GM12878 (cell line): ENCODE measurements around the gene CNTN4. TPM values are rescaled to one million over a fixed set of nuclear protein-coding genes. Genes with fewer than 3 reads are reported as not detected.

ENCODE experiments used
- CREB1 ChIP-seq: IDR thresholded peaks from 2 replicates; pipeline ENCODE4 v1.6.1; 2012; ENCODE audit warnings: low read depth, mild to moderate bottlenecking, inconsistent platforms
- FOXK2 ChIP-seq: fragments of 450-650 bp; IDR thresholded peaks from 2 replicates; pipeline ENCODE4 v1.6.1; 2017; ENCODE audit warnings: mild to moderate bottlenecking, moderate library complexity
- HDAC6 ChIP-seq: fragments of 200-600 bp; sonication (generic); IDR thresholded peaks from one replicate; pipeline ENCODE4 v1.8.0; 2017; ENCODE audit warnings: antibody characterized with exemption; ENCODE audit not compliant: unreplicated experiment
- HSF1 ChIP-seq: fragments of 150-350 bp; IDR thresholded peaks from 2 replicates; pipeline ENCODE4 v1.6.1; 2014; ENCODE audit warnings: mild to moderate bottlenecking, low read depth, low read length
- IKZF1 ChIP-seq: fragments of 450-650 bp; conservative IDR thresholded peaks from 2 replicates; pipeline ENCODE4 v1.6.1; 2017; ENCODE audit warnings: antibody characterized with exemption, mild to moderate bottlenecking
- IKZF2 ChIP-seq, 2 experiments: fragments of 450-650 bp; IDR thresholded peaks; 2 replicates each; pipeline ENCODE4 v1.6.1; 2017; ENCODE audit warnings: mild to moderate bottlenecking in 2 of 2, moderate library complexity in 2 of 2
- NFIC ChIP-seq: IDR thresholded peaks from 2 replicates; pipeline ENCODE4 v1.6.1; 2012; ENCODE audit warnings: low read depth, mild to moderate bottlenecking, inconsistent platforms, low read length, moderate library complexity
- NFYA ChIP-seq: IDR thresholded peaks from 2 replicates; pipeline ENCODE4 v1.6.1; 2011; ENCODE audit warnings: low read depth, mild to moderate bottlenecking, low read length, improper control_type of control experiment, borderline replicate concordance
- RCOR1 ChIP-seq: conservative IDR thresholded peaks from 2 replicates; pipeline ENCODE4 v1.6.1; 2012; ENCODE audit warnings: low read depth, low read length, improper control_type of control experiment
- RELB ChIP-seq: fragments of 450-650 bp; IDR thresholded peaks from 2 replicates; pipeline ENCODE4 v1.6.1; 2017; ENCODE audit warnings: low read depth, mild to moderate bottlenecking, moderate library complexity
- RUNX3 ChIP-seq: IDR thresholded peaks from 2 replicates; pipeline ENCODE4 v1.6.1; 2012; ENCODE audit warnings: low read length, inconsistent platforms
- SRF ChIP-seq, 2 experiments: IDR thresholded peaks; 2 replicates each; pipeline ENCODE4 v1.6.1; 2011; ENCODE audit warnings: low read depth in 2 of 2, low read length in 2 of 2, mild to moderate bottlenecking in 1 of 2, moderate library complexity in 1 of 2
- TAF1 ChIP-seq: IDR thresholded peaks from 2 replicates; pipeline ENCODE4 v1.6.1; 2011; ENCODE audit warnings: mild to moderate bottlenecking, low read depth, low read length, borderline replicate concordance
- YBX1 ChIP-seq: fragments of 450-650 bp; IDR thresholded peaks from 2 replicates; pipeline ENCODE4 v1.6.1; 2016; ENCODE audit warnings: antibody characterized with exemption
- ZNF274 ChIP-seq: IDR thresholded peaks from one replicate; pipeline ENCODE4 v1.8.0; 2011; ENCODE audit not compliant: insufficient read length, insufficient read depth
- ZNF687 ChIP-seq: fragments of 450-650 bp; IDR thresholded peaks from 2 replicates; pipeline ENCODE4 v1.6.1; 2017; ENCODE audit warnings: mild to moderate bottlenecking, moderate library complexity
- polyA plus RNA-seq, 11 experiments: library from polyadenylated mRNA; depleted of rRNA in 4 of 11; unstranded in 6 of 11; stranded (reverse) in 5 of 11; fragments of >200 nt; fragmentation: Nextera tagmentation in 4 of 11; fragmentation: Illumina TruSeq in 1 of 11; extraction: Ambion mirVana in 4 of 11; extraction: Trizol in 1 of 11; gene quantifications; 1 replicate in 1 of 11; 2 replicates in 10 of 11; pipeline versions ENCODE4 v1.2.1 to v1.2.3, GENCODE V29; 2011 to 2016; ENCODE audit warnings: inconsistent platforms in 2 of 11, missing spikeins in 2 of 11, low read depth in 1 of 11
- total RNA-seq, 4 experiments: library from RNA; depleted of rRNA in 3 of 4; stranded (reverse); fragments of >200 nt in 3 of 4; fragmentation: Illumina TruSeq in 1 of 4; extraction: Trizol in 1 of 4; gene quantifications; 2 replicates each; pipeline versions ENCODE4 v1.2.1 to v1.2.3, GENCODE V29; 2013 to 2021

Gene CNTN4
- total and polyA plus RNA-seq, 10 of the 15 experiments (the other 5 are each of a cell fraction or from before 2014, with no cell fraction given): 0.05 to 0.43 (median 0.15) TPM; not detected in 1

- TF ChIP-seq ZNF687 (no peak), IKZF2 (IDR thresholded peaks at IDR 0.05) (no peak), YBX1 (no peak), NFYA (no peak), HSF1 (no peak), ZNF274 (no peak), RUNX3 (0 out of 2 replicates have a peak, but pooled peaks have one; percentile 7), RELB (no peak), HDAC6 (no peak), TAF1 (no peak), IKZF1 (no peak), SRF (IDR thresholded peaks at IDR 0.05; ENCODE audit: low read depth in 2 of 2, low read length in 2 of 2) (peak in 1 of 2 experiments; percentile 75; a peak in 2 of 4 replicates), CREB1 (no peak), NFIC (no peak), FOXK2 (no peak), RCOR1 (no peak)
Observed at GRCh38 chr3:2735392-2735894, 636.8 kb downstream of the CNTN4 start (continued).
